LHCN-M2 (cell line): ENCODE data around the gene CYP4F12. TPM values are rescaled to one million over a fixed set of nuclear protein-coding genes. Genes with fewer than 3 reads are reported as not detected.
"Not testable (repeated sequence)": the region's sequence is repeated elsewhere in the genome, so short reads cannot be mapped to it uniquely, and the experiment has no call there.

ENCODE experiments used
- DNase-seq: peaks from one replicate; pipeline ENCODE4 v3.0.0-alpha.2; 2012; ENCODE audit warnings: low read depth
- total RNA-seq: library from RNA; depleted of rRNA; stranded (reverse); fragments of >200 nt; gene quantifications from 2 replicates; pipeline ENCODE4 v1.2.3, GENCODE V29; 2014

The CYP4F12 gene
- total RNA-seq, 1 experiment from 2014 or later, result not detected

GRCh38 chr19:15649526-15649925, 23.4 kb upstream of the CYP4F12 start:
- no peak for DNase-seq

GRCh38 chr19:15650123-15650522, 22.8 kb upstream of the CYP4F12 start:
- DNase-seq, result not testable (repeated sequence)

DNA sequence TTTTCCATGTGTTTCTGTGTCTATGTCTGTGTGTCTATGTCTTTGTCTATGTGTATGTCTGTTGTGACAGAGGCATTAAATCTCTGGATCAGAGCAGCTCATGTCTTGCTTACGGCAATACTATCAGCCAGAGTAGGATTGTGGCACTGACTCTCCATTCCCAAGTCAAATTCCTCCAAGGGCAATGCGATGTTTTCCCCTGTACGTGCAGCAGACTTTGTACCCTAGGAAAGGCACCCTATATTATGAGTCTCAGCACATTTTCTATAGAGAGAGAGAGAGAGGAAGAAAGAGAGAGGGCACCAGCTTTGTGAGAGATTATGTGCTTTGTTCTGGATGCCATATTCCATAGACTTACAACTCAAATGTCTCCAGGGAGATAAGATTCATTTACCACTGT, 21.1 kb upstream of the CYP4F12 start:
- no peak for DNase-seq

GRCh38 chr19:15652559-15653278, 20.2 kb upstream of the CYP4F12 start:
- no peak for DNase-seq

- DNase-seq, result no peak
Observed at GRCh38 chr19:15656467-15656866, 16.4 kb upstream of the CYP4F12 start.

DNA sequence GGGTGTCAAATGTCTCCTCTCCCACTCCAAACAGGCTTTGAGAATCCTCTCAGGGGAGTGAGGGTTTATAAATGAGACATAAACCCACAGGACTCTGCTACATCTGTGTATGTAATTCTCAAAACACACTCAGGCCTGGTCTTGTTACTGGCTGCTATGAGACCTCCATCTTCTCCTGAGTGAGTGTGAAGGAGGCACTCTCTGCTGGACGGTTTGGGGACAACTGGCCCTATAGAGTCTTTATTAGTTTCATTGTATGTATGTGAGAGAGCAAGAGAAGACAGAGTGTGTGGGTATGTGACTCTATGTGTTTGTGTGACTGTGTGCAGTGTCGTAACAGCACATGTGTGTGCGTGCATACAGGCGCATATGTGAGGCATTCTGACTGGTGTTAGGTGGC, 9.6 kb upstream of the CYP4F12 start:
- no peak for DNase-seq

GRCh38 chr19:15666186-15666585, 6.7 kb upstream of the CYP4F12 start:
- no peak for DNase-seq

- DNase-seq, result no peak
Observed at GRCh38 chr19:15666883-15667282, 6.0 kb upstream of the CYP4F12 start.

- DNase-seq, result no peak
Observed at GRCh38 chr19:15669440-15669839, 3.4 kb upstream of the CYP4F12 start.

DNA sequence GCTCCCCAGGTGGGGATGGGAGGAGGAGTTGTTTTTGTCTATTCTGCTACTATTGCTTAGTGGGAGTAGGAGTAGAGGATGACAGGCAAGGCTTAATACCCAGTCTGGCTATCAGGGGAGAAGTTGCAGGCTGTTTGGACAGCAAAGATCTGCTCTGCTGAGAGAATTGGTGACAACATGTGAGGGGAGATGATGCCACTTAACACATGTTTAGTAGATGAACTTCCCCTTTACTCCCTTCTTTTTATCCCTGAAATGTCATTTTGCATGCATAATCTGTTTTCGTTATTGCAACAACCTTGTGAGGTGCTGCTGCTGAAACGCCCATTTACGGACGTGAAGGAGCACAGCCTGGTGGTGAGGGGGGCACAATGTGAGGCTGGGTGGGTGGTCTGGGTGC, 3.0 kb upstream of the CYP4F12 start:
- DNase-seq, result no peak

DNA sequence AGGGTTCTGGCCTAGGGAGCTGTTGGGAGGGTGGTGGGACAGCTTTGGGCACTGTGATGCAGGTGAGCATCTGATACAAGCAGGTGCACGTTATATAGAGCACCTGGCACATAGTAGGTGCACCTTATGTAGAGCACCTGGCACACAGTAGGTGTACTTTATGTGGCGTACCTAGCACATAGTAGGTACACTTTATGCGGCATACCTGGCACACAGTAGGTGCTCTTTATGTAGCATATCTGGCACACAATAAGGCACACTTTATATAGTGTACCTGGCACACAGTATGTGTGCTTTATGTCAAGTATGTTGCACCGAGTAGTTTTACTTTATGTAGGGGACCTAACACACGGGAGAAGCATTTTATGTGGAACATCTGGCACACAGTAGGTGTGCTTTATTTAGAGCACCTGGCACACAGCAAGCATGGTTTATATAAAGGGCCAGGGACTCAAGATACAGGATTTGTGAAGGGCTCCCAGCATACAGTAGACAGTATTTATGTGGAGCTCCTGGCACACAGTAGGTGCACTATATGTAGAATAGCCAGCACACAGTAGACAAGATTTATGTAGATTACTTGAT, 1.6 kb upstream of the CYP4F12 start:
- DNase-seq, result no peak

- DNase-seq, result no peak
Observed at GRCh38 chr19:15671891-15672579, 852 bp upstream of the CYP4F12 start.

DNA sequence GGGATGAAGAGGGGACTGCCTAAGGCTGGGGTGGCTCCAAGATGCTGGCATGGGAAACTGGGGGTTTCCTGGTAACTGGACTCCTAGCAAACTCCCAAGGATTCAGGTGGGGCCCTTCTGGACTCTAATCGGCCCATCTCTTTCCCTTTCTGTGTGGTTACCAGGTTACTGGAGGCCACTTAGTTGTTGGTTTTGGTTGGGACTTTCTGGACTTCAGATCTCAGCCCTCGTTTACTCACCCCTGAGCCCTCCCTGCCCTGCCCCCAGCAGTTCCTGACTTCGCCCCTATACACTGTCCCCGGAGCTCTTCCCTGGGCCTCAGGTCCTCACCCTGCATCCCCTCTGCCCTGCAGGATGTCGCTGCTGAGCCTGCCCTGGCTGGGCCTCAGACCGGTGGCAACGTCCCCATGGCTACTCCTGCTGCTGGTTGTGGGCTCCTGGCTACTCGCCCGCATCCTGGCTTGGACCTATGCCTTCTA, 328 bp downstream of the CYP4F12 start:
- no peak for DNase-seq

DNA sequence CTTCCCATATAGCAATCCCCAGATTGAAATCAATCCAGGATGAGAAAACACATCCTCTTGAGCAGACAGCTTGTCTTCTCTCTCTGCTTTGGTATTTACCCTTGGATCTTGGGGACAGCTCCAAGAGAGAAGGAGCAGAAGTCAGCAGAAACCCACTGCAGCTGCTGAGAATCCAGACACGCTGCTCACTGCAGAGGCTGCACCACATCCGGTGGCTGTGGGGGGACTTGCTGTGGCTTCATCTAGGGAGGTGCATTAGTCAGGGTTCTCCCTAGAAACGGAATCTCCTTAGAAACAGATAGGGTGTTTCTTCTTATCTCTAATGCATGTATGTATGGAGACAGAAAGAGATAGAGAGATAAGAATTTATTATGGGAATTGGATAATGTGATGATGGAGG, 2.7 kb downstream of the CYP4F12 start:
- no peak for DNase-seq

DNA sequence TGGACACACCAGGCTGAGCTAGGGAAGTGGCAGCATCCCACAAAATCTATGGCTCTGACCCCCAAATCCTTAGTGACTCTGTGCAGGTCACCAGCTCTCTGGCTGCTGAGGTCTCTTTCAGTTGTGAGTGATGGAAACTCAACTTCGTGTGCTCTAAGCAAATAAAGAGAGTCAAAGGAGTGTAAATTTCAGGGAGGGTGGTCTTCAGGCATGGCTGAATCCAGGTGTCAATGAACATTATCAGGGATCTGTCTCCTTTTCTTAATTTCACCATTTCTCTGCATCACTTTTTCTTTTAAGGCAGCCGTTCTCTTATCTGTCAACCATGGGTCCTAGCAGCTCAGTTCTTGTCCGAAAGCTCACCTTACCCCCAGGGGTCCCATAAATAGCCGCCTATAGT, 6.2 kb downstream of the CYP4F12 start:
- no peak for DNase-seq

DNA sequence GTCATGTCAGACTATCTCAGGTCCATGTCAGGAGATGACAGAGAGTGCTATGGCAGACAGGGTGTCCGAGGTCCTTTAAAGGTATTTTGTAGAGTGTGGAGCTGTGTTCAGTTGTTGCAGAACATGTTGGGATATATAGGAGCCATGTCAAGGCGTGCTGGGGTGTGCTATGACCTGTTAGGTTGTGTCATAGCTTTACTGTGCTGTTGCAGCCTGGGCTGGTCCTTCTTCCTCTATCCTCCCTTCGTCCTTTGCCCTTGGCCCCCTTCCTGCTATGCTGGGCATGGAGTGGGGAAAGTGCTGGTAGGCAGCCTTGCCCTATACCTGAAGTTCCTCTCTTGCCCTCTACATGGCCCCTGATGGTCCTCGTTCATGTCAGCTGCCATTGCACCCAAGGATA, 7.0 kb downstream of the CYP4F12 start:
- not testable (repeated sequence) for DNase-seq

GRCh38 chr19:15680478-15681322, 7.8 kb downstream of the CYP4F12 start:
- no peak for DNase-seq

GRCh38 chr19:15683411-15683810, 10.5 kb downstream of the CYP4F12 start:
- DNase-seq, result no peak

DNA sequence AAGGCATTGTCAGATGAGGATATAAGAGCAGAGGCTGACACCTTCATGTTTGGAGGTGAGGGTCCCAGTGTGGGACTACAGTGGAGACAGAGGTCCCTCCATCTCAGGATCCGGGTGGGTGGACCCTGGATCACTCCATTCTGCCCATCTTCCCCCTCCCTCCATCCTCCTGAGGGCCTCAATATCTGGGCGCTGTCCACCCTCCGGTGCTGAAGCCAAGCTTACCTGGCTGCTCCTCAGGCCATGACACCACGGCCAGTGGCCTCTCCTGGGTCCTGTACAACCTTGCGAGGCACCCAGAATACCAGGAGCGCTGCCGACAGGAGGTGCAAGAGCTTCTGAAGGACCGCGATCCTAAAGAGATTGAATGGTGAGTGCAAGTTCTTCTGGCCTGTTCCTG, 11.9 kb downstream of the CYP4F12 start:
- DNase-seq, result no peak

GRCh38 chr19:15696654-15697194, 23.8 kb downstream of the CYP4F12 start:
- no peak for DNase-seq

DNA sequence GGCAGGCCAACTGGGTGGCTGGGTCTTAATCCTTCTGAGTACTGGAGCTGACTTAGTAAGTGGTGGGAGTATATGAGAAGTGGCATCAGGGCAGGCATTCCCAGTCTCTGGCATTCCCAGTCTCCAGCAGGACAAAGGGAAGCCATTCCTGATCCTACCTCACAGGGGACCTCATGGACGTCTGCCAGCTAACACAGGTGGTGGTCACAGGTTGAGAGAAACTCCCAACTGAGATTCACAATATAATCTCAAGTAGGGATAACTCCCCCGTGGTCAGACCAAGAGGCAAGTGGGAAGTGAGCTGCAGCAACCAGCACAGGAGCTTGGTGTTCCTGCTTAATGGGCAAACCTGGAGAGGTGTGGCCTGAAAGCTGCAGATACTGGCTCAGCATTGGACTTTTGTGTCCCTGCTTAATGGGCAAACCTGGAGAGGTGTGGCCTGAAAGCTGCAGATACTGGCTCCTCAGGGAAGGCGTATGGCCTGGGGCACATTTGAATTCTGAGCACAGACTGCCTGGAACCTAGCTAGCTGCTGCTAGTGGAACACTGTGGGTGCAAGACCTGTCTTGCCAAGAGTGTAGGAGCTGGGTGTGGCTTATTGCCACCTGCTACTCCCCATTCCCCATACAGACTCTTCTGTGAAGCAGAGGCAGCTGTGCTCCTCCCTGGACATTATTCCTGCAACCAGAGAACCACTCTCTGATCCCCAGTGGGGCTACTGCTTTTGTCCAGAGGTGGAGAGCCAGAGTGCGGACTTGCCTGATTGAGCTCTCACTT, 29.1 kb downstream of the CYP4F12 start:
- no peak for DNase-seq
